ENCODE results near the gene A4GNT.

DNA sequence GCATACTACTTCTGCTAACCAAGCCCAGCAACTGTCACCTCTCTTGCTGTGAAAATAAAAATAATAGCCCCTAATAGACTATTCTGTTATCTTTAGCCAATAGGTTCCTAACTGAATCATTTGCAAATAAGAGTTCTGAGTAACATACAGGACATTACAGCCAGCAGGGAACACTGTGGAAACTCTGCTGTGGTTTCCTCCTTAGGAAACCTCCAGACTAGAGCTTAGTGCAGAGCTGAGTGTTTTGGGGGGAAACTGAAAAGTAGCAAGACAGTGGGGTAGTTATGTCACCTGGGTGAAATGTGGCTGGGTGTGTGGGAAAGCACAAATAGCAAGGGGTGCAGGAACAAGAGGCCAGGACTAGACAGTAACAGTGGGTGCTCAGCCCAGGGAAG is 49.2 kb downstream of the A4GNT start:
- TF ChIP-seq REST (IDR thresholded peaks at IDR 0.05), result no peak
- TF ChIP-seq CTCF (IDR thresholded peaks at IDR 0.05; ENCODE audit: low read depth, low read length, missing input control), result no peak
- TF ChIP-seq RAD21 (IDR thresholded peaks at IDR 0.05), result no peak
- no peak for TF ChIP-seq JUND (IDR thresholded peaks at IDR 0.05)
- TF ChIP-seq, protein P1, sequence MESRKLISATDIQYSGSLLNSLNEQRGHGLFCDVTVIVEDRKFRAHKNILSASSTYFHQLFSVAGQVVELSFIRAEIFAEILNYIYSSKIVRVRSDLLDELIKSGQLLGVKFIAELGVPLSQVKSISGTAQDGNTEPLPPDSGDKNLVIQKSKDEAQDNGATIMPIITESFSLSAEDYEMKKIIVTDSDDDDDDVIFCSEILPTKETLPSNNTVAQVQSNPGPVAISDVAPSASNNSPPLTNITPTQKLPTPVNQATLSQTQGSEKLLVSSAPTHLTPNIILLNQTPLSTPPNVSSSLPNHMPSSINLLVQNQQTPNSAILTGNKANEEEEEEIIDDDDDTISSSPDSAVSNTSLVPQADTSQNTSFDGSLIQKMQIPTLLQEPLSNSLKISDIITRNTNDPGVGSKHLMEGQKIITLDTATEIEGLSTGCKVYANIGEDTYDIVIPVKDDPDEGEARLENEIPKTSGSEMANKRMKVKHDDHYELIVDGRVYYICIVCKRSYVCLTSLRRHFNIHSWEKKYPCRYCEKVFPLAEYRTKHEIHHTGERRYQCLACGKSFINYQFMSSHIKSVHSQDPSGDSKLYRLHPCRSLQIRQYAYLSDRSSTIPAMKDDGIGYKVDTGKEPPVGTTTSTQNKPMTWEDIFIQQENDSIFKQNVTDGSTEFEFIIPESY (IDR thresholded peaks at IDR 0.05), result no peak
- TF ChIP-seq, protein P2, sequence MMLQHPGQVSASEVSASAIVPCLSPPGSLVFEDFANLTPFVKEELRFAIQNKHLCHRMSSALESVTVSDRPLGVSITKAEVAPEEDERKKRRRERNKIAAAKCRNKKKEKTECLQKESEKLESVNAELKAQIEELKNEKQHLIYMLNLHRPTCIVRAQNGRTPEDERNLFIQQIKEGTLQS (IDR thresholded peaks at IDR 0.05), result no peak
- no peak for TF ChIP-seq GABPA (IDR thresholded peaks at IDR 0.05 in 1 of 2, conservative IDR thresholded peaks at IDR 0.05 in 1 of 2)
- no peak for TF ChIP-seq YY1 (IDR thresholded peaks at IDR 0.05)
- no peak for TF ChIP-seq TAF1 (conservative IDR thresholded peaks at IDR 0.05)
- no peak for TF ChIP-seq MAX (IDR thresholded peaks at IDR 0.05)
- TF ChIP-seq SP1 (IDR thresholded peaks at IDR 0.05), result no peak
- no peak for TF ChIP-seq RXRA (IDR thresholded peaks at IDR 0.05)
- no peak for TF ChIP-seq NR2F2 (IDR thresholded peaks at IDR 0.05)
- TF ChIP-seq FOXA1 (IDR thresholded peaks at IDR 0.05), result no peak
